ENCODE measurements around the gene DEK. TPM values are rescaled to one million over a fixed set of nuclear protein-coding genes. Genes with fewer than 3 reads are reported as not detected.

Gene DEK
- polyA plus RNA-seq, 1 of the 3 experiments (the other 2 are of a cell fraction) = 34.2 TPM

GRCh38 chr6:18218233-18218632 is 46.1 kb downstream of the DEK start (continued):
- TF ChIP-seq CHD2 (IDR thresholded peaks at IDR 0.05; ENCODE audit: low read length, partially characterized antibody) (no peak), USF1 (IDR thresholded peaks at IDR 0.05; ENCODE audit: borderline replicate concordance, low read depth) (no peak), MXI1 (IDR thresholded peaks at IDR 0.05; ENCODE audit: low read depth, low read length) (no peak), ZBTB33 (IDR thresholded peaks at IDR 0.05; ENCODE audit: borderline replicate concordance, low read depth) (no peak)

- DNase-seq = no peak
- Histone ChIP-seq H3K79me2 (ENCODE audit: insufficient read depth) (no peaks in the 10 kb centered on the region), H3F3A (replicated peaks; ENCODE audit: insufficient read depth) (peaks cover 5% of the 10 kb centered on the region), H3K4me2 (no peak overlapping the region), H3K9me2 (no peaks in the 10 kb centered on the region), H2AFZ (ENCODE audit: low read depth) (no peak overlapping the region), H3K9me3 (no peaks in the 10 kb centered on the region), H3K4me3 (ENCODE audit: low read depth in 2 of 2, low read length in 1 of 2) (no peak overlapping the region), H3K27ac (ENCODE audit: low read depth in 2 of 2, low read length in 1 of 2) (peak overlapping the region in 1 of 2 experiments; percentile 48; a peak in 2 of 4 replicates), H4K20me1 (ENCODE audit: insufficient read depth) (no peaks in the 10 kb centered on the region), H3K36me3 (replicated peaks in 1 of 2; ENCODE audit: control insufficient read depth in 1 of 2, insufficient read depth in 2 of 2, low read length in 1 of 2) (peaks cover 5 to 7% of the 10 kb centered on the region in 2 experiments), H3K9ac (no peak overlapping the region), H3K27me3 (ENCODE audit: insufficient read depth) (no peaks in the 10 kb centered on the region), H3K4me1 (ENCODE audit: control insufficient read depth in 1 of 2, insufficient read depth in 2 of 2, low read depth in 1 of 2, low read length in 1 of 2) (no peaks in the 10 kb centered on the region)
- ChIA-PET CTCF (no interaction called here), POLR2A (no interaction called here)
- WGBS (ENCODE audit: low lambda C conversion rate) = 65% methylated on average over 7 of the region's 7 CpGs
- TF ChIP-seq MEF2A (IDR thresholded peaks at IDR 0.05; ENCODE audit: borderline replicate concordance, low read depth) (no peak), RAD21 (IDR thresholded peaks at IDR 0.05; ENCODE audit: low read length) (no peak), FOXJ3 (CRISPR knock-in tag; IDR thresholded peaks at IDR 0.05) (no peak), IRF3 (IDR thresholded peaks at IDR 0.05; ENCODE audit: low read depth, low read length) (no peak), NRF1 (IDR thresholded peaks at IDR 0.05; ENCODE audit: low read depth, low read length) (no peak), USF2 (IDR thresholded peaks at IDR 0.05; ENCODE audit: borderline replicate concordance, low read depth, low read length) (no peak), EZH2phosphoT487 (IDR thresholded peaks at IDR 0.05; ENCODE audit: borderline replicate concordance, low read depth) (no peak), MXI1 (IDR thresholded peaks at IDR 0.05; ENCODE audit: low read depth, low read length) (no peak), CTCF (IDR thresholded peaks at IDR 0.05) (no peak), RFX5 (IDR thresholded peaks at IDR 0.05; ENCODE audit: low read length) (no peak), JUND (IDR thresholded peaks at IDR 0.05) (0 out of 2 replicates have a peak, but pooled peaks have one; percentile 31), SIN3A (IDR thresholded peaks at IDR 0.05; ENCODE audit: borderline replicate concordance, low read depth, low read length) (no peak), ZBTB33 (IDR thresholded peaks at IDR 0.05; ENCODE audit: borderline replicate concordance, low read depth) (no peak), POLR2AphosphoS5 (IDR thresholded peaks at IDR 0.05; ENCODE audit: low read depth, low read length) (no peak), PBX3 (IDR thresholded peaks at IDR 0.05) (no peak), RCOR1 (IDR thresholded peaks at IDR 0.05; ENCODE audit: low read length) (no peak), NFIC (IDR thresholded peaks at IDR 0.05; ENCODE audit: borderline replicate concordance) (no peak), MAX (IDR thresholded peaks at IDR 0.05; ENCODE audit: low read depth) (0 out of 2 replicates have a peak, but pooled peaks have one; percentile 47), TEAD4 (IDR thresholded peaks at IDR 0.05; ENCODE audit: borderline replicate concordance, insufficient read depth) (no peak)
These were observed 47.9 kb downstream of the DEK start for GRCh38 chr6:18216411-18216810.

Measured in SK-N-SH (cell line).